Adrenal gland (tissue), 5 donors: ENCODE results near the gene KCNN2.

ENCODE experiments used
- CTCF ChIP-seq, 6 experiments: fragments of 450-650 bp in 4 of 6; fragments of 200-600 bp in 2 of 6; sonication (generic) in 1 of 6; IDR thresholded peaks; 1 replicate in 5 of 6; 2 replicates in 1 of 6; pipeline versions ENCODE4 v1.5.1 to v1.8.0; 2016 to 2021; ENCODE audit warnings: antibody characterized with exemption in 6 of 6, mild to moderate bottlenecking in 2 of 6, moderate library complexity in 1 of 6
- POLR2A ChIP-seq, 2 donors: fragments of 450-650 bp; IDR thresholded peaks; one replicate each; pipeline ENCODE4 v1.6.1; 2017; ENCODE audit warnings: antibody characterized with exemption in 2 of 2, mild to moderate bottlenecking in 2 of 2, moderate library complexity in 1 of 2
- donor health status: DM: no; HTN: no; CAD: no.

GRCh38 chr5:114362197-114362976, 517 bp downstream of the KCNN2 start:
- TF ChIP-seq POLR2A (IDR thresholded peaks at IDR 0.05) (peak in 1 of 2 donors; percentile 48), CTCF (IDR thresholded peaks at IDR 0.05) (peak in 2 of 6 experiments; percentile 11 to 13)
